Pancreas (tissue), 10 donors: ENCODE data around the gene NPRL2. TPM values are rescaled to one million over a fixed set of nuclear protein-coding genes. Genes with fewer than 3 reads are reported as not detected.

Experiments
- ATAC-seq, 4 donors: fragments of 200-7000 bp; cut with Tn5 transposase; one replicate each; pipeline versions ENCODE4 v1.8.0 to v1.9.1; 2020; ENCODE audit warnings: mild to moderate bottlenecking in 4 of 4, moderate library complexity in 4 of 4
- DNase-seq, 6 donors: peaks; one replicate each; pipeline ENCODE4 v3.0.0-alpha.2; 2020
- FAIRE-seq: peaks from 2 replicates; lab custom pipeline; 2012; peaks lifted over from hg19 to GRCh38; lab: Jason Lieb, UNC
- H3K27ac ChIP-seq, 4 donors: fragments of 200-600 bp; sonication (generic); 1 replicate in 3 of 4; 2 replicates in 1 of 4; pipeline versions ENCODE4 v1.5.0 to v1.8.0; 2020
- H3K27me3 ChIP-seq, 4 donors: fragments of 200-600 bp; one replicate each; pipeline ENCODE4 v1.8.0; 2021
- H3K36me3 ChIP-seq, 3 donors: fragments of 200-600 bp; sonication (generic) in 1 of 3; one replicate each; pipeline versions ENCODE4 v1.5.0 to v1.8.0; 2020 to 2021
- H3K4me1 ChIP-seq, 3 donors: fragments of 200-600 bp; one replicate each; pipeline ENCODE4 v1.8.0; 2021
- H3K4me3 ChIP-seq, 4 donors: fragments of 200-600 bp; sonication (generic) in 2 of 4; one replicate each; pipeline versions ENCODE4 v1.5.0 to v1.8.0; 2020 to 2021
- H3K9me3 ChIP-seq, 4 donors: fragments of 200-600 bp; one replicate each; pipeline ENCODE4 v1.8.0; 2021
- WGBS, 2 donors: extraction: QIAGEN DNeasy Blood & Tissue Kit; methylation state at CpG; one replicate each; pipeline ENCODE4 v1.1.7; 2013; 5-methylcytosine and 5-hydroxymethylcytosine counted together
- intact Hi-C, 3 donors: fragments of 100-400 bp; cut with DNase I; formaldehyde crosslinking; loops; one replicate each; pipeline versions ENCODE4 v1.11.1 to v1.14.2; 2022
- polyA plus RNA-seq, 2 donors: library from polyadenylated mRNA; stranded (reverse); fragments of 200-250 nt; gene quantifications; one replicate each; pipeline ENCODE4 v1.2.3, GENCODE V29; 2013
- total RNA-seq, 6 donors: library from RNA; stranded (reverse); fragmentation: NEBNext Ultra II Directional in 4 of 6; extraction: Animal tissue kit (Norgen Biotek cat#: 25700) in 4 of 6; gene quantifications; one replicate each; pipeline versions ENCODE4 v1.2.1 to v1.2.4, GENCODE V29; 2021 to 2023
- TF ChIP-seq, protein P1 (sequence below), 4 donors: fragments of 200-600 bp; sonication (generic) in 3 of 4; IDR thresholded peaks; one replicate each; pipeline versions ENCODE4 v1.5.0 to v1.8.0; 2021; ENCODE audit warnings: antibody characterized with exemption in 4 of 4
- donor health status: healthy with polysubstance abuse.
- donor health status: DM: no; HTN: no; CAD: no; lungs with moderate emphysema.
- donor health status: DM: no; HTN: no; CAD: no.
- donor health status: control.
- donor health status: control.
- donor health status: Bipolar disorder and iron deficiency.
- donor health status: DM: yes; HTN: yes; CAD: no.
- donor health status: DM: no; HTN: no; CAD: no.
- donor health status: DM: no; HTN: no; CAD: no.
- donor health status: DM: yes; HTN: yes; CAD: no.

NPRL2 gene
- total and polyA plus RNA-seq, 8 donors: 17.1 to 41.8 (median 20.3) TPM

DNA sequence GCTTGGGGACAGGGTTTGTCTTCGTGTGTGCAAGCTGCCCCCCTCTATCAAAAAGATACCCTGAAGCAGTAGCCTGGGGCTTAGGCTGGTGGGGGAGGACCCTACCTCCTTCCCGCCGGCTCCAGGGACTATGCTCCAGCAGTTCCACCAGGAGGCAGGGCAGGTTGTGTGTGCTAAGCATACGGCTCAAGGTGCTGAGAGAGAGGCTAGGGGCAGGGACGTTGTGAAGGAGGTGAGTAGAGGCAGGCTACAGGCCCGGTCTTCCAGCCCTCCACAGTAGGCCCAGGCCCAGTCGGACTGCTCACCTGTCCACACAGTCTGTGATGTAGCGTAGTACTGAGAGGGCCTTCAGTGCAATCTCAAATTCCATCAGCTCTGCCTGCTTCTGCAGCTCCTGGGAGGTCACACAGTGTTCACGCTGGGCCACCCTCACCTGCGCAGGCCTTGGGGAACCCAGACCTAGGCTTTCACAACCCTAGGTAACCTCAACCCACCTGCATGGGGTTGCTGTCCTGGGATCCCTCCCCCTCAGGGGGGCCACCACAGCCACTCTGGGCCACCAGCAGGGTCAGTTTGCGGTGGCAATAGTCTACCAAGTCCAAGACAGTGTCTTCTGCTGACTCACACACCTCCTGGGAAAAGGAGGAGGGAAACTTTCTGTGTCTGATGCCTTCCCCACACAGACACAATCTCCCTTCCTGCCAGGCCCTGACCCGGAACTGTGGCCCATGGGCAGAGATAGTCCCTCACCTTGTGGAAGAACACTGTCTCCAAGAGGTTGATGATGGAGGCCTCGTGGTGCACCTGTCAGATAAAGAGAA, 7.6 kb downstream of the NPRL2 start:
- DNase-seq (no peak), FAIRE-seq (no peak), ATAC-seq (no peak)
- Histone ChIP-seq H3K27ac (no peak overlapping the region), H3K27me3 (no peaks in the 10 kb centered on the region), H3K9me3 (no peaks in the 10 kb centered on the region), H3K4me1 (peaks cover 0 to 10% (median 7%) of the 10 kb centered on the region in 3 donors), H3K4me3 (no peak overlapping the region), H3K36me3 (peaks cover 0 to 7% (median 0%) of the 10 kb centered on the region in 3 donors)
- intact Hi-C loops: loop anchor here in 1 of 3 donors (10.0 kb wide), 1 partner anchor 212 kb away; no protein-coding TSS in a partner anchor
- WGBS, 2 donors: 83 to 85% methylated on average over 13 of the region's 13 CpGs
- TF ChIP-seq, protein P1, sequence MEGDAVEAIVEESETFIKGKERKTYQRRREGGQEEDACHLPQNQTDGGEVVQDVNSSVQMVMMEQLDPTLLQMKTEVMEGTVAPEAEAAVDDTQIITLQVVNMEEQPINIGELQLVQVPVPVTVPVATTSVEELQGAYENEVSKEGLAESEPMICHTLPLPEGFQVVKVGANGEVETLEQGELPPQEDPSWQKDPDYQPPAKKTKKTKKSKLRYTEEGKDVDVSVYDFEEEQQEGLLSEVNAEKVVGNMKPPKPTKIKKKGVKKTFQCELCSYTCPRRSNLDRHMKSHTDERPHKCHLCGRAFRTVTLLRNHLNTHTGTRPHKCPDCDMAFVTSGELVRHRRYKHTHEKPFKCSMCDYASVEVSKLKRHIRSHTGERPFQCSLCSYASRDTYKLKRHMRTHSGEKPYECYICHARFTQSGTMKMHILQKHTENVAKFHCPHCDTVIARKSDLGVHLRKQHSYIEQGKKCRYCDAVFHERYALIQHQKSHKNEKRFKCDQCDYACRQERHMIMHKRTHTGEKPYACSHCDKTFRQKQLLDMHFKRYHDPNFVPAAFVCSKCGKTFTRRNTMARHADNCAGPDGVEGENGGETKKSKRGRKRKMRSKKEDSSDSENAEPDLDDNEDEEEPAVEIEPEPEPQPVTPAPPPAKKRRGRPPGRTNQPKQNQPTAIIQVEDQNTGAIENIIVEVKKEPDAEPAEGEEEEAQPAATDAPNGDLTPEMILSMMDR (IDR thresholded peaks at IDR 0.05): no peak

DNA sequence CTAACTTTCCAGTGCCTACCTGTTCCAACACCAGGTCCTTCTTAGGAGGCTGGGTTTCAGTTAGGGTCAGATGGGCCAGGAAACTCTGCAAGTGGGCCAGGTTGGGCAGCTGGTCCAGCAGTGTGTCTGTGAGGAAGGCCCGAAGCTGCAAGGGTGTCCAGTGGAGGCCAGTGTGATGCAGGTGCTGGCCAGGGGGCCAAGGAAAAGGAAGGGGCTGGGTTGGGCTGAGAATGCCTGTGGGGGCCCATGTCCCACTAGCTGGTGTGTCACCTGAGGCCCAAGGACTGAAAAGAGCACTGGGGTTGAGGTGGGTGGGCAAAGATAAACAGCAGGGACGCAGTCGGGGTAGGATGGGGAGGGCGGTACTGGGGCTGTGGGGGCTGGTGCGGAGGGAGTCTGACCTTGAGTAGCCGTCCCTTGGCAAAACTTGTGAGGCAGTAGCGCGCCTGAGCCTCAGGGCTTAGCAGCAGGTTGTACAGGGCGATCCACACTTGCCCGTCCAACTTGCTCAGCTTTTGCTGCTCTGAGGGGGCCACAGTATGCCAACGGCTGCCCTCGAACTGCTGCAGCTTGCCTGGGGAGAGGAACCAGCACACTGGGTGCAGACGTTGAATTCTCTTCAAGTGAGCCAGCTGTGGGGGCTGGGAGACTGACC, 8.5 kb downstream of the NPRL2 start:
- Histone ChIP-seq H3K4me3 (no peak overlapping the region), H3K4me1 (peaks cover 0 to 11% (median 9%) of the 10 kb centered on the region in 3 donors), H3K36me3 (no peaks in the 10 kb centered on the region), H3K27me3 (no peaks in the 10 kb centered on the region), H3K9me3 (no peaks in the 10 kb centered on the region), H3K27ac (no peak overlapping the region)
- ATAC-seq (no peak), FAIRE-seq (no peak), DNase-seq (no peak)
- 89 to 91% methylated on average over 13 of the region's 13 CpGs for WGBS, 2 donors
- intact Hi-C loops: loop anchor here in 1 of 3 donors (10.0 kb wide), 1 partner anchor 213 kb away; no protein-coding TSS in a partner anchor
- TF ChIP-seq, protein P1 (IDR thresholded peaks at IDR 0.05): no peak

DNA sequence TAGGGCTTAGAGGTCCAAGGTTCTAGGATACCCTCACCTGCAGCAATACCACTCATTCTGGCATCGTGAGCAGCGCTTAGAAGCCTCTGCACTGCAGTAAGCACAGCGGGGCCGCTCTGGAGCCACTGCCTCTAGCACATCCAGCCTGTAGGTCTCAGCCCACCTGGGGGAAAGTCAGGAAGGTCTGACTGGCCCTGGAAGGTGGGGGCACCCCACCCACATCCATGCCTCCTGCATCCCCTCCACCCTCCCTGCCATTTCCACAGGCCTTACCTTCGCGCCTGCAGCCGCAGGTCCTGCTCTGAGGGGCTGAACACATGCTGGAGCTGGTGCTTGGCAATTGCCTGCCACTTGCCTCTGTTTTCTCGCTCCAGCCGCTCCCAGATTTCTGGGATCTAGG, 9.0 kb downstream of the NPRL2 start:
- Histone ChIP-seq H3K4me1 (peaks cover 0 to 9% (median 8%) of the 10 kb centered on the region in 3 donors), H3K9me3 (no peaks in the 10 kb centered on the region), H3K36me3 (no peaks in the 10 kb centered on the region), H3K4me3 (no peak overlapping the region), H3K27me3 (no peaks in the 10 kb centered on the region), H3K27ac (no peak overlapping the region)
- TF ChIP-seq, protein P1 (IDR thresholded peaks at IDR 0.05): no peak
- WGBS, 2 donors: 90 to 95% methylated on average over 9 of the region's 9 CpGs
- intact Hi-C loops: loop anchor here in 1 of 3 donors (10.0 kb wide), 1 partner anchor 213 kb away; no protein-coding TSS in a partner anchor
- ATAC-seq (no peak), DNase-seq (peak in 1 of 6 donors; percentile 37), FAIRE-seq (no peak)

DNA sequence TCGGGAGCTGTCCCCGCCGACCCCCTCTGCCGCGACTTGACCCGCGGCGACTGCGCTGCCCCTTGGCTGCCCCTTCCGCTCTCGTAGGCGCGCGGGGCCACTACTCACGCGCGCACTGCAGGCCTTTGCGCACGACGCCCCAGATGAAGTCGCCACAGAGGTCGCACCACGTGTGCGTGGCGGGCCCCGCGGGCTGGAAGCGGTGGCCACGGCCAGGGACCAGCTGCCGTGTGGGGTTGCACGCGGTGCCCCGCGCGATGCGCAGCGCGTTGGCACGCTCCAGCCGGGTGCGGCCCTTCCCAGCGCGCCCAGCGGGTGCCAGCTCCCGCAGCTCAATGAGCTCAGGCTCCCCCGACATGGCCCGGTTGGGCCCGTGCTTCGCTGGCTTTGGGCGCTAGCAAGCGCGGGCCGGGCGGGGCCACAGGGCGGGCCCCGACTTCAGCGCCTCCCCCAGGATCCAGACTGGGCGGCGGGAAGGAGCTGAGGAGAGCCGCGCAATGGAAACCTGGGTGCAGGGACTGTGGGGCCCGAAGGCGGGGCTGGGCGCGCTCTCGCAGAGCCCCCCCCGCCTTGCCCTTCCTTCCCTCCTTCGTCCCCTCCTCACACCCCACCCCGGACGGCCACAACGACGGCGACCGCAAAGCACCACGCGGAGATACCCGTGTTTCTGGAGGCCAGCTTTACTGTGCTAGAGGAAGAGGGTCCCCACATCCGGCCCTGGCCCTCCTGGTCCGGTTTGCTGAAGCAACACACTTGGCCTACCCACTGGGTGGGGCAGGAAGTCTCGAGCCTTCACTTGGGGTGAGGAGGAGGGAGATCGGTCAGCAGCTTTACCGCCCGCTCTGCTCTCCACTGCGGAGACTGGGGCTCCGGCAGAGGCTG, 9.9 kb downstream of the NPRL2 start, which contains the start of gene RASSF1:
Gene RASSF1 (minus strand): TSS at position 389 of the 882 bp plus-strand sequence. CDS start 31 bp downstream, at position 358.
- FAIRE-seq (no peak), DNase-seq (peak in 4 of 6 donors; percentile 32 to 78 (median 69)), ATAC-seq (peak in 1 of 4 donors; percentile 11)
- H3K4me1 ChIP-seq: peaks cover 0 to 15% (median 9%) of the 10 kb centered on the region in 3 donors
- TF ChIP-seq, protein P1 (IDR thresholded peaks at IDR 0.05): no peak
- WGBS, 2 donors: 33 to 42% methylated on average over 66 to 85 of the region's 85 CpGs
- intact Hi-C loops: loop anchor here in 1 of 3 donors (10.0 kb wide), 1 partner anchor 214 kb away; no protein-coding TSS in a partner anchor
- no peaks in the 10 kb centered on the region for H3K9me3 ChIP-seq
- no peaks in the 10 kb centered on the region for H3K36me3 ChIP-seq
- H3K4me3 ChIP-seq: peak within 1 kb of the TSS in 3 of 4 donors; percentile 8 to 72 (median 23)
- peak within 1 kb of the TSS in 3 of 4 donors; percentile 16 to 60 (median 55) for H3K27ac ChIP-seq
- no peaks in the 10 kb centered on the region for H3K27me3 ChIP-seq
